HG03354 (cell line): Measurements from ENCODE around the gene SAMD13.

Experiments
- ATAC-seq: cut with Tn5 transposase; IDR thresholded peaks from one replicate; pipeline ENCODE4 v1.9.1; 2021; ENCODE audit warnings: mild to moderate bottlenecking; ENCODE audit not compliant: unreplicated experiment, poor library complexity, severe bottlenecking

The SAMD13 gene, protein sequence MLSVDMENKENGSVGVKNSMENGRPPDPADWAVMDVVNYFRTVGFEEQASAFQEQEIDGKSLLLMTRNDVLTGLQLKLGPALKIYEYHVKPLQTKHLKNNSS

GRCh38 chr1:84301004-84301784 lies at the start of gene SAMD13:
TSS of gene SAMD13 (plus strand) at chr1:84301708. CDS start at chr1:84303235, 1,527 bp downstream.
- ATAC-seq = peak; percentile 28

- no peak for ATAC-seq
These were observed 48.5 kb upstream of the SAMD13 start for GRCh38 chr1:84253036-84253435.

- ATAC-seq = no peak
These were observed 47.6 kb upstream of the SAMD13 start for GRCh38 chr1:84253891-84254290.

GRCh38 chr1:84254703-84255238 lies 46.7 kb upstream of the SAMD13 start:
- no peak for ATAC-seq

DNA sequence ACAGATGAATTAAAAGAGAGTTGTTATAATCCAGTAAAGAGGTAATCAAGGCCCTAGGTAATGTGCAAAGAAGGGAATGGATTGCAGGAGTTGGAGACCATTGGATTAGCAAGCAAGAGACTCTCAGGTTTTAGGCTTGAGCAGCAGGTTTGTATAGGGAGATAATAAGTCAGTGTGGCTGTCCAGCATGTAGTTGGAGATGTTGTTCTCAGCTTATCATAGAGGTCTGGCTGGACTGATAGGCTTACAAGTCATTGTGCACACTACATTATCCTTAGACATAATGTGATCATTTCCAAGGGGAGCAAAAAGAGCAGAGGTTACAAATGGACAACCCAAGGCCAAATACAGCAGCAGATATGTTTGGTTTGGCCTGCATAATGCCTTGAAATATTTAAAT lies 45.9 kb upstream of the SAMD13 start:
- ATAC-seq = no peak

GRCh38 chr1:84257617-84258016 lies 43.9 kb upstream of the SAMD13 start:
- no peak for ATAC-seq

- ATAC-seq = no peak
These were observed 42.1 kb upstream of the SAMD13 start for GRCh38 chr1:84259376-84259775.

DNA sequence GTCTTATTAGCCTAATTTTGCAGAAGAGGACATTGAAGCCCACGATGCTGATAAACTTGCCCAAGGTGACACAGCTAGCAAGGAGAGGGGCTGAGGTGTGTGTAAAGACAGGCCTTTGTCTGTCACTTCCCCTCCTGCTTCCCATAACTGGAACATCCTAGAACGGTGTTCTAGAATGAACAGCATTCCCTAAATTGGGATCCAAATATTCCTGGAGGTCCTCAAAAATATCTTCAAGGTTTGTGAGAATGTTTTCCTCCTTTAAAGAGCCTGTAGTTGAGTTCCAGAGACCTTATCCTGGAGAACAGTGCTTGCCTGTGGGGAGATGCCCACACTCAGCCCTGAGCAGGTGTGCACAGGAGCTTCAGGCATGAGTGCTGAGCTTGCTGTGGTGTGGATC lies 41.5 kb upstream of the SAMD13 start:
- ATAC-seq = no peak

DNA sequence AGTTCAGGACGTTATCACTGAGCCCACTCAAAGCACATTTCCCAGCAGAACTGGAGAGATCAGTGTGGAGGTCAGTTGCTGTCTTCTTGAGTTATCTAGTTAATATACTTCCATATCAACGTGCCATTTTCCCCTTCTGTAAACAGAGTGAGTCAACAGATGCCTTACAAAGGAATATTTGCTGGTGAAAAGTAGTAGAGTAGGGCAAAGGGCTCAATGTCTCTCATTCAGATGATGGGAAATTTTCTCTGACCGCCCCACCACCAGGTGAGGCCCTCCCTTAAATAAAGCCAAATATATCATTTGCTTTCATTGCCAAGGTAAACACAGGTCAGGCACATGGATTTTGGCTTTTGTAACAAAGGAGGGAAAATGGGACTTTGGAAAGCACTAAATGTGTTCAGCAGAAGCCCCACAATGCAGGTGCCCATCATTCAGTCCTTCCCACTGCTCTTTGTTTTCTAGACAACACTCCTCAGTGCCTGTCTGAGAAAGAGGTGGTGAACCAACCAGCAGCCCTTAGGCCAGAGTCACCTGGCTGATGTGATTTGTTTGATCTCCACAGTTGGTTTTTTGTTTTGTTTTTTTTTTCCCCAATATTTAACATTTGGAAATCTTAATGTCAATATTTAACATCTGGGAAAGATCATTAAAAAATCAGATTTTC lies 40.5 kb upstream of the SAMD13 start:
- no peak for ATAC-seq

DNA sequence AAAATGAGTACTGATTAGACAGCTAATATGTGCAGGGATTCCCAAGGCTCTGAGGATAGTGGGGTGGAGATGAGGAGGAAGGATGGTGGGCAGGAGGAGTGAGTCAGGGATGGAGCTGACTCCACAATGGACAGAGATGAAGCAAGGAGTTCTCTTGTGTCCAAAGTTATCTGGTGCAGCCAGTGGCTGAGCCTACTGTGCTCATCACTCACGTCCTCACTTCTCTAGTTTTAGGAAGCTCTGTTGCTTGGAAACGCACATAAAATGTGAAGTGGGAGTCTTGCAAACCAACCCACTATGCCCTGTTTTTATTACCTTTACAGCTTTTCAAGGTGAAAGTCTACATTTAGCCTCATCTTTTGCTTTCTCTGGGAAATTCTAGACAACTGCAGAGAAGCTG lies 36.5 kb upstream of the SAMD13 start:
- ATAC-seq = no peak

- ATAC-seq = no peak
These were observed 35.6 kb upstream of the SAMD13 start for GRCh38 chr1:84265867-84266266.

GRCh38 chr1:84266748-84267147 lies 34.8 kb upstream of the SAMD13 start:
- no peak for ATAC-seq

DNA sequence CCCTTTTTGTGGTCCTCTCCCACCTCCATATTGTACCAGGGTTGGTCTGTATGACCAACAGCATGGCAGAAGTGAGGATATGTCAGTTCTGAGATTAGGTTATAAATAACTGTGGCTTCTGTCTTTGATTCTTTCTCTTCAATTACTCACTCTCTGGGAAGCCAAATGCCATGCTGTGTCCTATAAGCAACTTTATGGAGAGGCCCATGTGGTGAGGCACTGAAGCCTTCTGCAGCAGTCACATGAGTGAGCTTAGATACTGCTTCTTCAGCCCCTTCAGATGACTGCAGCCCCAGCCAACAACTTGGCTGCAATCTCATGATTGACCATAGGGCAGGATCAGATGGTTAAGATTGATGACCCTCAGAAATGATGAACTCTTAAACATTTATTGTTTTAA lies 34.0 kb upstream of the SAMD13 start:
- no peak for ATAC-seq

- no peak for ATAC-seq
These were observed 33.2 kb upstream of the SAMD13 start for GRCh38 chr1:84268346-84268745.

DNA sequence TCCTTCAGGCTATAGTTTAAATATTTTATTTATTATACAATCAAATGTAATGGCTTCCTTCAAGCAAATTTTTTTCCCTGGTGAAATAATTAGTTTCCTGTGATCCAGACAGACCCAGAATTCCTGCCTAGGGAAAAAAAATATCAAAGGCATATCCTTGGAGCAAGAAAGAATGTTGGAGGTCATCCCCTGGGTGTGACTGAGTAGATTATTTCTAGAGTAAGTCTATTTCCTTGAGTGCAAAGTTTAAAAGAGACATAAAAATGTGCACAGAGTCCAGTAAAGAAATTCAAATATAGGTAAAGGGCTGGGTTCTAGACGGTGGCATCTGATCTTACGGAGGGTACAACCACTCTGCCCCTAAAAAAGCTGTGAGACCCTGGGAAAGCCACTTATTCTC lies 32.2 kb upstream of the SAMD13 start:
- no peak for ATAC-seq

- ATAC-seq = peak; percentile 96
These were observed 29.9 kb upstream of the SAMD13 start for GRCh38 chr1:84271441-84272151.

- no peak for ATAC-seq
These were observed 29.1 kb upstream of the SAMD13 start for GRCh38 chr1:84272401-84272800.

GRCh38 chr1:84277343-84278059 lies 24.0 kb upstream of the SAMD13 start:
- ATAC-seq = no peak

- ATAC-seq = no peak
These were observed 22.6 kb upstream of the SAMD13 start for GRCh38 chr1:84278905-84279304.

GRCh38 chr1:84280912-84281311 lies 20.6 kb upstream of the SAMD13 start:
- no peak for ATAC-seq
